Lung microvascular endothelial cell (primary cell): Measurements from ENCODE around the gene POLR1A. TPM values are rescaled to one million over a fixed set of nuclear protein-coding genes. Genes with fewer than 3 reads are reported as not detected.
A peak's percentile ranks its signal among the peaks of the same experiment; 100 is the strongest.
"Not testable (repeated sequence)": the region's sequence is repeated elsewhere in the genome, so short reads cannot be mapped to it uniquely, and the experiment has no call there.

Experiments
- DNase-seq, 2 donors: peaks; one replicate each; pipeline versions ENCODE4 v3.0.0 to v3.0.0-alpha.2; 2010; ENCODE audit warnings: low read depth in 2 of 2
- total RNA-seq: library from RNA; depleted of rRNA; stranded (reverse); fragments of >200 nt; gene quantifications from 2 replicates; pipeline ENCODE4 v1.2.1, GENCODE V29; 2014

The POLR1A gene
- total RNA-seq, 1 donor from 2014 or later: 8.7 TPM

DNA sequence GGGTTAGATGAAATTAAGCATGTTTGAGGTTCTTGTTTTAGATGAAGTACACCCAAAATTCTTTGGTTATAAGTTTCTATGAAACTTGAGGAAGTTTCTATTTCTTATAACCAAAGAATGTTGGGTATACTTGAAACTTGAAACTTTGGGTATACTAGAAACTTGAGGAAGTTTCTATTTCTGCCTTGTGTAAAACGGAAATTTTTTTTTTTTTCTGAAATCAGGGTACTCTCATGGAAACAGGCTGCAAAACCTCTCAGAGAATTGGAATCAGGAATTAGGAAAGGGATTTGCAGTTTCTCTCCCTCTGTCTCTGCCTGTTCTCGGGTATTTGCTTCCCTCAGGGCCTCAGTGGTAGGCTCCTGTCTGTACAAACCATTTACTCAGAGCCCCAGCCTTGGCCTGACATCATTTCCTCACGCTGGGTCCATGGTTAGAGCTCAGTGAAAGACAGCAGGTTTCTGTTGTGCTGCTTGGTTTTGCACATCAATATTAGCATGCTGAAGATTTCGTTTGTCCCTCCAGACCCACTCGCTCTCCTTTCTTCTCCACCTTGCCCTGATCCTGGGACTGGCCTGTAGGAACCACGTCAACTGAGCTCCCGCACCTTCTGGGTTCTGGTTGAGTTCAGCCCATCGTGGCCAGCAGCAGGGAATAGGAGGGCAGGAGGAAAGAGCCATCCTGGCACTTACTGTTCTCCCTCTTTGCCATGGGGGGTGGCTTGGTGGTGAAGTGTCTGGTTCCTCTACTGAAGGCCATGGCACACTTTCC is 106.4 kb downstream of the POLR1A start:
- peak in 1 of 2 donors; percentile 50 for DNase-seq

DNA sequence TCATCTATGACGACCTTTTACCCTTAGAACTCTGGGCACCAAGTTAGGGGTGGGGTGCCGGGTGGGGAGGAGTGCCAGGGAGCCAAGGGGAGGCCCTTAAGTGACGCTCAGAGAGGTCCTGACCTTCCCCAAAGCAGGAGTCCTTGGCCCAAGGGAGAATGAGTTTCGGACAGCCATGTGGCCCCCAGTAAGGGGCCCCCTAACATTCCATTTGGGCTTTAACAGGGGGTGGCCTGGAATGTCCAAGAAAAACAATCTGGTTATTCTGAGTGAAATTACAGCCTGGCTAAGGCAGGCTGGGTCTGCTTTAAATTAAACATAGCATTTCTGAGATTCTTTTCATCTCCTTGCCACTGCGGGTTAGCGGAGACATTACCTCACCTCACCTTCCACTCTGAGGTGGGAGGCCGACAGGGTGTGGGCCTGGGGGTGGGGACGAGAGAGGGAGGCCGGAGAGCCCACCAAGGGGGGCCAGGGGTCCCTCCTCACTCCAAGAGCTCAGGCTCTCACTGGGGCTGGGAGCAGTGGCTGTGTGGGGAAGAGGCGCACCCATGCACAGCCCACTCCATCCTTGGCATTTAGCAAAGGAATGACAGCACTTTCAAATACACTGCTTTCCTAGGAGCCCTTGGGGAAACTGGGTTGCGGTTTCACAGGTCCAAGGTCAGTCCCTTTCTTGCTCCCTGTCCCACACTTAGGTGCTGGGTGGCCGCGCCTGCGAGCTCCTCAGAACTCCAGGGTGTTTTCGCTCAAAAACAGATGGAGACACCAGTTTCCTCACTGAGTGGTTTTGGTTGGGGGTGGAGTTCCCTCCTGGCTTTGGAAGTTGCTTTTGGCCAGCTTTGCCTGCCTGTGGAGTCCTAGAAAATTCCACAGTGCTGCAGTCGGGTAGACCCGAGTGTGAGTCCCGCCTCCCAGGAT is 107.4 kb downstream of the POLR1A start:
- no peak for DNase-seq

DNA sequence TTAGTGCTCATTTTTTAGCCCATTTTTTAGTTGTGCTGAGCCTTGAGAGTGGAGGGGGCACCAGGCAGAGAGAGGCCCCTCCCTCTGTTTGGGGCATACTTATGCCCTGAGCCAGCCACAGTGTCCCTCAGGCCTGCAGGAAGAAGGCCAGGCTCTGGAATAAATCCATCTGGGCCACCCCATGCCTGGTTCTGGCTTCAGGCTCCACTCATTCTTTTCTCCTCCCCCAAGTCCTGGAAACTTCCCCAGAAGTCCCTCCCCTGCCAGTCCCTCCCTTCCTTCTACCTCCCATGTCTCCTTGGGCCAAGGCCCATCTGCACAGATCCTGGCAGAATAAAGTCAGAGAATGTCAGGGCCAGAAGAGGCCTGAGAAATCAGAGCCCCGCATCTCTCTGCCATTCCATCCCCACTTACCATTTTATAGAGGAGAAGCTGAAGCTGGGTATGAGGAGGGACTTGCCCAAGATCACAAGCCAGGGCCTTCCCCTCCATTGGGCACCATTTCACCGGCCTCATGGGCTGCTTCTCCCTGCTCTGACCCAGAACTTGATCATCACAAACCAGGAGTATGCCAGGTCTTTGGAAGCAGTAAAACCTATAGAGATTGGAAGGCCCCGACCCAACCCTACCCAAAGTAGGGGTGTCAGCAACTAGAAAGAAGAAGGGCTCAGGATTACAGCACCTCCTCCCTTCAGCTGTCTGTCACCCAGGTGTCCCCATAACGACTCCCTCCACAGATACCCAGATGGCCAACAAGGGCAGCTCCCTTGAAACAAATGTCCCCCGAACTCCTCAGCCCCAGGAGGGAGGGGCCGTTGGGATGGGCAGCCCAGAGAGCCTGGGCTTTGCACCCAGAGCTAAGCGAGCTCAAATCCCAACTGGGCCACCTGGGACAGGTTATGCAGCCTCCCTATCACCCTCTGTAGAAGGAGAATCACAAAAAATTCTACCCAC is 108.4 kb downstream of the POLR1A start:
- no peak for DNase-seq

DNA sequence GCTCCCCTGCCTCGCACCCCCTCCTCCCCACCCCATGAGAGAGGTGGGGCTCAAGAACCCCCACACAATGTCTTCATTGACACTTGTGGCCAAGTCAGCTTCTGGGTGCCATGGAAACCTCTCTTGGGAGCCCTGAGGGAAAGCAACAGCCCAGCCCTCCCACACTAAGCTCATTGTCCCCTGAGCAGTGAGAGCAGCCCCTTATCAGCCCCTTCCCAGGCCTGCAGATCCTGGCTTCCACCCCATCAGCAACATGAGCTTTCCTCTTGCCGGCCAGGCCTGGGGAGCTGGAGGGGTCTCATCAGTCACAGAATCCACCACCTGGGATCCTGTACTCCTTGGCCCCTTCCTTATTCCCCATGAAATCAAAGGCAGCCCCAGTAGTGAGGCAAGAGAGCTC is 109.1 kb downstream of the POLR1A start:
- DNase-seq: no peak

DNA sequence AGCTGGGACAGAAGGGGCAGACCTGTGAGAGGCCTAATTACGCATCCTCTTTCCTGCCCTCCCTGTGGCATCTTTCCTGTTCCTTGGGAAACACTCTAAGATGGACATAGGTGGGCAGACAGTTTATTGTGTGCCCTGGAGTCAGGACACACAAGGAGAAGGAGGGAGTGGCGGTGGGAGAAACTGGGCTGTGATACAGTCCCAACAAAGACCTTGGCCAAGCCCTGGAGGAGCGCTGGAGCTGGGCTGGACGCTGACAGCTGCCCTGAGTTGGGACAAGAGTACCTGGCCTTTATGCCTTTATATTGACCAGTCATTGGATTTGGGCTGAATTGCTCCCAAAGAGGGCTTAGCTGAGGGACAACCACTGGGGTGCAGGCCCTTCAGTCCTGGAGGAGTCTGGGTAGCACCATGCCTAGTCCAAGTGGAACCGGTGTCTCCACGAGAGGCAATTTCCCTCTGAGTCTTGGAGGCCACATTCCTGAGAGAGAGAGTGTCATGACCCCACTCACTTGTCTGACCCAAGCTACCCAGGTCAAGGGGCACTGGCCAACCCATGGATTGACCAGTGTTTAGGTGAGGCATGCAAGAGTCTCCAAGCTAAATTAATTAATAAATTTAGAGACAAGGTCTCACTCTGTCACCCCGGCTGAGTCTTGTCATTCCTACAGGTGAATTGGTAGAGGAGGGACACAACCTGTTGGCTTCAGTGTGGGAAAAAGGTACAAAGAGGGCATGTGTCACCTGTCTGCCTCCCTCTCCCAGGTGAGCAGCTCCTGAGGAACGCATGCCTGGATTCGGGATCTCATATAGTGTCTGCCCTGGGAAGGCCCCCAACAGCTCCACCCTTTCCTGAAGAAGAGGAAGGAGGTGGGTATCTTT is 109.8 kb downstream of the POLR1A start:
- DNase-seq: no peak

DNA sequence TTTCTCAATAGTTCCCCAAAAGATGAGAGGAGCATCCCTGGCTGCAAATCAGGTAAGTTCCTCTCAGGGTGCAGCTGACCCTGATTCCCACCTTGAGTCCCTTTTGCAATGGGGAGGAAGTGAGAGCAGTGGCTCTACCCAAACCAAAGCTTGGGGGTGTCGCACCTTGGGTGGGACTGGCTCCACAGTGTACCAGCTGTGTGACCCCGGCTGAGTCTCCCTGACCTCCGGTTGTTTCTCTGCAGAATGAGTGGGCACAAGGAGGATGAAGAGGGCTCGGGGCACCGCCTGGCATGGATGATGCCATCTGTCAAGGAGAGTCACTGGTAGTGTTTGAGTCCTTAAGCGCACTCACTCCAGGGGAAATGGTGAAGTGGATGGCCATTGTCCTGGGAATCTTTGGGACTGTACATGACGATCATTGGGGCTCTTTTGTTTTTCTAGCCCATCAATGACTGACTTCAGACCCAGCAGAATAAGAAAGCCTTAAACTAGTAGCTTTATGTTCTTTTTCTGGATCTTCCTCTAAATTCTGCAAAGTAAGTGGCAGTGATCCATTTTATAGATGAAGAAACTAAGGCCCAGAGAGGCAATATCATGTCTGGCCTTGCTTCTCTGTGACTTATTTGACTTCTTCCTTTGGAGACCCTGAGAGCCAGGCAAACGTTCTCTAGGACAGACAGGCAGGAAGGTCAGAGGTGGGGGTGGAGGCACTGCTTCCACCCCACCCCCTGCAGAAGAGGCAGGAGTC is 110.6 kb downstream of the POLR1A start:
- no peak for DNase-seq

DNA sequence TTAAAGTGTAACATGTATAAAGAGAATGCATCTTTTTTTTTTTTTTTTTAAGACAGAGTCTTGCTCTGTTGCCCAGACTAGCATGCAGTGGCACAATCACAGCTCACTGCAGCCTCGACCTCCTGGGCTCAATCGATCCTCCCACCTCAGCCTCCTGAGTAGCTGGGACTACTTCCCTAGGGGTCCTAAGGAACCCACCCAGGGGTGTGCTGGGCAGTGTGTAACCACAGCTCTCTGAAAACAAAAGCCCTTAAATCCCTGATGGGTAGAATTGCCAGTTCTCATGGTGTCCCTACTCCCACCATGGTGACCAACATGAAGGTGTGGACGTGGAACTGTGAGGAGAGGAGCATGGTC is 111.3 kb downstream of the POLR1A start:
- DNase-seq: no peak

DNA sequence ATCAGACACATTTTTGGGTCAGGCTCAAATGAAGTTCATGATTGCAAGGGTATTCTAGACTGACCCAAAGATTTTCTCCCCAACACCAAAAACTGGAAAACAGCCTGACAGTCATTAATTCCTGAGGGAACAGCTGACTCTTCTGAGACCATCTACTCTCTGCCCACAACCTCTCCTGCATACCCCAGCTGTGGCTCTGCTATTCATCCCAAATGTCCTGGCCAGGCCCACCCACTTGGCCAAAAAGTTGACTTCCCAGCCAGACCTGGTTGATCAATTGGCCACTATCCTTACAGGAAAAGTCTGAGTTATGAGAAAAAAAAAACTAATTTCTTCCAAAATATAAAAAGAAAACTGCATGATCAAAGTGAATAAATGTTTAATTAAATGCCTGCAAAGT is 113.1 kb downstream of the POLR1A start:
- DNase-seq: no peak

DNA sequence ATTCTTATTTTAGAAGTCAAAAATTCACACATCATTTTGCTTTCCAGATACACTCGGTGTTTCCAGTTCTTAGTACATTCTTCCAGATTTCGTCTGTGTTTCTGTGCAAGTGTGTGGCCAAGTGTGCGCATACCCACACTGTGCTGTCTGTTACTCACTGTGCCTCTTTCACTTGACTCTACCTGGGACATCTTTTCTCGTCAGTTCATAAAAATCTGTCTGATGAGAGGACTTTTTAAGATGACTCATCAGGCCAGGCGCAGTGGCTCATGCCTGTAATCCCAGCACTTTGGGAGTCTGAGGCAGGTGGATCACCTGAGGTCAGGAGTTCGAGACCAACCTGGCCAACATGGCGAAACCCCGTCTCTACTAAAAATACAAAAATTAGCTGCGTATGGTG is 113.6 kb downstream of the POLR1A start:
- not testable (repeated sequence) for DNase-seq

DNA sequence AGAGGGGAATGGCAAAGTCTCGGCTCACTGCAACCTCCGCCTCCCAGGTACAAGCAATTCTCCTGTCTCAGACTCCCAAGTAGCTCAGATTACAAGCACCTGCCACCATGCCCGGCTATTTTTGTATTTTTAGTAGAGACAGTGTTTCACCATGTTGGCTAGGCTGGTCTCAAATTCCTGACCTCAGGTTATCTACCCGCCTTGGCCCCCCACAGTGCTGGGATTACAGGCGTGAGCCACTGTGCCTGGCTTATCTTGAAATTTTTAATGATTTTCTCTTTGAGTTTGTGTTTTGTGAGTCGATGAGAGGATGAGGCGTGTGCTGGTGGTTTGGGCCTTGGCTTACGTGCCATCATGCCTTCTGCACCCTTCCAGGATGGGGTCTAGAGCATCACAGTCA is 115.6 kb downstream of the POLR1A start:
- DNase-seq: no peak

DNA sequence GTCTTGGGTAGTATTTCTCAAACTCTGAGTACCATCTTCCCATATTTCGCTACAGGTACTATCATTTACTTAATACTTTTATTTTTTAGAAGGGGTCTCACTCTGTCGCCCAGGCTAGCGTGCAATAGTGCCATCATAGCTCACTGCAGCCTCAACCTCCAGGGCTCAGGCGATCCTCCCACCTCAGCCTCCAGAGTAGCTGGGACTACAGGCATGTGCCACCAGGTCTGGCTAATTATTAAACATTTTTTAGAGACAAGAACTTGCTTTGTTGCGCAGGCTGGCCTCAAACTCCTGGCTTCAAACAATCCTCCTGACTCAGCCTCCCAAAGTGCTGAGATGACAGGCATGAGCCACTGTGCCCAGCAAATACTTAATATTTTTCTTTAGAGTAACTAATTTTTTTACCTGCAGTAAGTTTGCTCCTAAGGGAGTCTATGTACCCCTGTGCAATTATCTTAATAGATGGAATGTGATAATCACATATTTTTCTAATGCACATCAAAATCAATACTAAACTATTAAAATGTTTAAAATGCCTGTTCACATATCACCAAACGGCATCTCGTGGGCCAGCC is 116.3 kb downstream of the POLR1A start:
- no peak for DNase-seq

DNA sequence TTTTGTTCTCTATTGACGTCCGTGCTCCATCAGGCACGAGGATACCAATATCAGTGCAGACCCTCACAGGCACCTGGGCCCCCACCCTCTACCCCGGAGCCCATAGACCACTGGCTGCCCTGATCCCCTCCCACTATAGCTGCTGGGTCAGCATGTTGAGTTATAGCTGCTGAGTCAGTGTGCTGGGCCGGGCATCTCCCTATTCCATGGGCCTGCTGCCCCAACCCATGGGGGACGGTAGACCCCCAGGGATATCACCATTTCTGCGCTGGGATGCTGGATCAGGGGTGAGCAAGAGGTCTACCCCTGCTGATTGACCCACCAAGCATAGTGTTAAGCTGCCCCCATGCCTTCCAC is 116.8 kb downstream of the POLR1A start:
- no peak for DNase-seq

DNA sequence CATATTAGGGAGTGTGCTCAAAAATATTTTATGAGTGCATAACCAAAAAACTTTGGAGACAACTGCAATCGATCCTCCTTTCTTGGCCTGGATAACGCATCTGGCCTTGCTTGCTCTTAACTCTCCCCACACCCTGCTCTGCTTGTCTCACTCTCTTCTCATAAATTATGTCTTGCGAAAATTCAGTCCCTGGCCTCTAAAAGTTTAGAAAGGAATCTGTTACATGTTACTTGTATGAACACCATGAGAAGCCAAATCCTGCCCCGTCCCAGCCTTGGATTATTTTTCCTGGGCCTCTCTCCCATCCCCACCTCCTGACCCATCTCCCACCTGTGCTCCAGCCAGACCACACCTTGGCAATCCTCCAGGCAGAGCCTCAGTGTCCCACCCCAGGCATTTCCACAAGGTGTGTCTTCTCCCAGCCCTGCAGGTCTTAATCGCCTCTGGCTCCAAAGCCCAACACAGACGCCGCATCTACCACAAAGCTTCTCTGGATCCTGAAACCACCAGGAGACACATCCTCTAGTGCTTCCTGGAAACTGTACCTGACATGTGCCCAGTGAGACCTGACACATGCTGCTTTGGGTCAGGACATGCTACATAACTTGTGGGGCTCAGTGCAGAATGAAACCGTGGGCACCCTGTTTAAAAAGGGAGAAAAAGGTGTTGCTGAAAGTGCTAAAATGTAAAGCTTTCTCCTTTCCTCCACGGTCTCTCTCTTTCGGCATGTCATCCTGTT is 117.3 kb downstream of the POLR1A start:
- DNase-seq: no peak

DNA sequence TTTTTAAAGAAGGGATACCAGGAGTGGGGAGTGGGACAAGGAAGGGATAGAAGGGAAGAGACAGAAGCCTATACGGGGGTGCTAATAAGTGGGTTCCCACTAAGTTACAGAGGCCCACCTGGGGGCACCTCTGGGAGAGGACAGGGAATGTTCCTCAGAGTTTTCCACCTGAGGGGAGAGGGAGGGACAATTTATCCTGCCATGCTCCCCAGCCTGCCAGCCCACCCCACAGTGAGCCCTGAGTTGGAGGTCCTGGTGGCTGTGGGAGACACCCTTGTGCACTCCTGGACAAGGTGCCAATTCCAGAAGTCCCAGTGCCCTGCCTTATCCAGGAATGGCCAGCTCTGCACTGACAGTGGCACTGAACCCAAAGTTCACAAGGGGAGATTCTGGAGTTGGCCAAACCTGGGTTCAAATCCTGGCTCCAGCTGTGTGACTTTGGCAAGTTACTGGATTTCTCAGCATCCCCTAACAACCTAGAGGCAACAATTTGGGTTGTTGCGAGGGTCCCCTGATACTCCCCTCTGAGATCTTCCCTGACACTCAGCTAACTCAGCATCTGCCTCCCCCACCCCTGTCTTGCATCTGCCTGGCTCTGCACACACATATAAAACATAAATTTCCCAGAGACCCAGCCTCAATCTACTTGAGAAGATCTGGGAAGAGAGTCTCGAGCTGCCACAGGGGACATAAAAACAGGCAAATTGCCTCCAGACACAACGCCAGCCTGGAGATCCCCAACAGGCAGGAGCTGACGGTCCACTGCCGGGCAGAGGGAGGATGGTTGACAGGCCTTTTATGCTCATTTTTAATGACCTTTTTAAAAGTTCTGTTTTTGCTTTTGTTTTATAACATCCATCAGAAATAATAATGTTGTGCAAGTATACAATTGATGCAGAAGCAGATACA is 118.2 kb downstream of the POLR1A start:
- no peak for DNase-seq

DNA sequence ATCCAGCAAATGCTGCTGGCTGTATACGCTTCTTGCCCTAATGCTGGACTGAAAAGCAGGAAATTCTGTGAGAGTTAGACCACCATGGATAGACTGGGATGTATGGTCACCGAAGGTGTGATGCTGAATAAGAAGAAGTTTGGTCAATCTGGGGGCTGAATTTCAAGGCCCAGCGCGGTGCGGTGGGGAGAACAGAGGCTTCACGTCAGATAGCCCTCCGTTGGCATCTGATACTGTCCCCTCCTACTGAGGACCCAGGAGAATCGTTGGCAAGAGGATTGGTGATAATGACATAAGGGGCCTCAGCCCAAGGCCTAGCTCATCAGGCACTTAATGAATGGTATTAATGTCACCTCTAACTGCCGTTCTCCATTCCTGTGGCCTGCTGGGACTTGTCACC is 119.6 kb downstream of the POLR1A start:
- no peak for DNase-seq

DNA sequence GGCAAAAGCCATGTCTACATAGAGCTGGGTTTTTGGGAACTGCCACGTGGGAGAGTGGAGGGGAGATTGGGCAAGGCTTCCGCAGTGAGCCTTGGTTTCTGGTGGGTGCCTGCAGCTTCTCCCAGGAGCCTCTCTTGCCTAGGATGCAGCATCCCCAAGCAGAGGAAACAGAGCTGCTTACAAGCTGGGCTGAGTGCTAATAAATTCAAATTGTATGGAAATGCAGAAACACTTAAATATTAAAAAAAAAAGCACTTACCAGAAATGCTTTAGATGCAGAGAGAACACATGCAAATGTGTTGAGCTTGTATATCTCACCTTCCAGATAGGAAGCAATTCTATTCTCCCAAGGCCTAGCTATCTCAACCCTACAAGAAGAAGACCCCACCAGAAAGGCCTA is 120.9 kb downstream of the POLR1A start:
- DNase-seq: no peak

DNA sequence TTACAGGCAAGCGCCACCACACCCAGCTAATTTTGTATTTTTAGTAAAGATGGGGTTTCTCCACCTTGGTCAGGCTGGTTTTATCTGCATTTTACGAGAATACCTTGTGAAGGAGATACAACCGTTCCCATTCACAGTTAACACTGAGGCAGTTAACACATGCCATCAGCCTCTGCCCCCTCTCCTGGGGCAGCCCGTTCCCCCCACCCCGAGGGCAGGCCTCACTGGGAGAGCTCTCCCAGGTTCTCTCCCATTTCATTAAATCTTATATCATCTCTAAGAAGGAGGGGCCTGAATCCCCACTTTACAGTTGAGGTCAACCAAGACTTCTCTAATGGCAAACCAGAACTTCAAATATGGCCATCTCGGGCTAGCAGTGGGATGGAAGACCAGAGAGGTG is 121.9 kb downstream of the POLR1A start:
- DNase-seq: no peak
